BLaER1 treated with 17β-estradiol and CSF1 and Interleukin-3, amounts not matched to agents 10 nM and 100 nM (cell line): ENCODE data around the gene RGS12.

Source experiments
- H3K27ac ChIP-seq, 11 experiments: shearing (Covaris generic); formaldehyde crosslinking; 2 replicates each; pipeline ENCODE4 v1.8.1; 2022
- H3K27me3 ChIP-seq, 11 experiments: shearing (Covaris generic); formaldehyde crosslinking; 2 replicates each; pipeline ENCODE4 v1.8.1; 2022
- H3K36me3 ChIP-seq, 11 experiments: shearing (Covaris generic); formaldehyde crosslinking; 2 replicates each; pipeline ENCODE4 v1.8.1; 2022
- H3K4me1 ChIP-seq, 10 experiments: shearing (Covaris generic); formaldehyde crosslinking; 2 replicates each; pipeline ENCODE4 v1.8.1; 2022
- H3K4me2 ChIP-seq, 11 experiments: shearing (Covaris generic); formaldehyde crosslinking; 2 replicates each; pipeline ENCODE4 v1.8.1; 2022
- H3K4me3 ChIP-seq, 10 experiments: shearing (Covaris generic); formaldehyde crosslinking; 2 replicates each; pipeline ENCODE4 v1.8.1; 2022
- H3K9ac ChIP-seq, 11 experiments: shearing (Covaris generic); formaldehyde crosslinking; 2 replicates each; pipeline ENCODE4 v1.8.1; 2022
- H3K9me3 ChIP-seq, 11 experiments: shearing (Covaris generic); formaldehyde crosslinking; replicated peaks in 1 of 11; 2 replicates each; pipeline ENCODE4 v1.8.1; 2022
- H4K20me1 ChIP-seq, 11 experiments: shearing (Covaris generic); formaldehyde crosslinking; 2 replicates each; pipeline ENCODE4 v1.8.1; 2022
- Cebpa-rat ChIP-seq, 11 experiments: shearing (Covaris generic); IDR thresholded peaks; 2 replicates each; pipeline ENCODE4 v1.8.1; 2022

RGS12 gene

GRCh38 chr4:3287271-3287971 is 5.4 kb upstream of the RGS12 start:
- Histone ChIP-seq H3K36me3 (no peaks in the 10 kb centered on the region), H3K4me3 (peak overlapping the region in 7 of 10 experiments; percentile 55 to 64 (median 60); a peak in 14 of 20 replicates), H3K27ac (peak overlapping the region in 9 of 11 experiments; percentile 79 to 97 (median 93); a peak in 17 of 22 replicates), H4K20me1 (peaks cover 0 to 5% (median 0%) of the 10 kb centered on the region in 11 experiments; a peak in 2 of 22 replicates), H3K27me3 (peaks cover 0 to 33% (median 0%) of the 10 kb centered on the region in 11 experiments; a peak in 5 of 22 replicates), H3K9me3 (peaks cover 0 to 11% (median 5%) of the 10 kb centered on the region in 11 experiments; a peak in 11 of 22 replicates), H3K9ac (peak overlapping the region in 10 of 11 experiments; percentile 18 to 87 (median 84); a peak in 17 of 22 replicates), H3K4me2 (peak overlapping the region; percentile 88 to 100 (median 98)), H3K4me1 (peaks cover 59 to 93% (median 86%) of the 10 kb centered on the region in 10 experiments)
- TF ChIP-seq Cebpa-rat (IDR thresholded peaks at IDR 0.05), result no peak

GRCh38 chr4:3287972-3288570 is 4.8 kb upstream of the RGS12 start:
- Histone ChIP-seq H4K20me1 (peaks cover 0 to 5% (median 0%) of the 10 kb centered on the region in 11 experiments; a peak in 2 of 22 replicates), H3K9me3 (peaks cover 0 to 5% (median 0%) of the 10 kb centered on the region in 11 experiments; a peak in 1 of 22 replicates), H3K4me3 (peak overlapping the region in 7 of 10 experiments; percentile 55 to 64 (median 60); a peak in 11 of 20 replicates), H3K36me3 (no peaks in the 10 kb centered on the region), H3K4me2 (peak overlapping the region; percentile 88 to 100 (median 98)), H3K9ac (peak overlapping the region in 10 of 11 experiments; percentile 18 to 87 (median 84); a peak in 17 of 22 replicates), H3K27me3 (peaks cover 0 to 33% (median 0%) of the 10 kb centered on the region in 11 experiments; a peak in 5 of 22 replicates), H3K4me1 (peaks cover 53 to 89% (median 86%) of the 10 kb centered on the region in 10 experiments), H3K27ac (peak overlapping the region in 9 of 11 experiments; percentile 19 to 97 (median 93); a peak in 17 of 22 replicates)
- no peak for TF ChIP-seq Cebpa-rat (IDR thresholded peaks at IDR 0.05)

GRCh38 chr4:3288571-3289094 is 4.2 kb upstream of the RGS12 start:
- Histone ChIP-seq H3K9ac (peak overlapping the region in 9 of 11 experiments; percentile 26 to 87 (median 84); a peak in 17 of 22 replicates), H3K4me3 (peak overlapping the region in 6 of 10 experiments; percentile 5 to 64 (median 59); a peak in 8 of 20 replicates), H3K27me3 (peaks cover 0 to 33% (median 0%) of the 10 kb centered on the region in 11 experiments; a peak in 5 of 22 replicates), H3K27ac (peak overlapping the region in 9 of 11 experiments; percentile 19 to 97 (median 93); a peak in 17 of 22 replicates), H3K36me3 (no peaks in the 10 kb centered on the region), H3K9me3 (no peaks in the 10 kb centered on the region), H4K20me1 (peaks cover 0 to 9% (median 0%) of the 10 kb centered on the region in 11 experiments; a peak in 7 of 22 replicates), H3K4me2 (peak overlapping the region; percentile 88 to 100 (median 98)), H3K4me1 (peaks cover 52 to 89% (median 84%) of the 10 kb centered on the region in 10 experiments)
- TF ChIP-seq Cebpa-rat (IDR thresholded peaks at IDR 0.05), result no peak

GRCh38 chr4:3290476-3290875 is 2.3 kb upstream of the RGS12 start:
- H3K4me2 ChIP-seq, result peak overlapping the region in 9 of 11 experiments; percentile 88 to 100 (median 97); a peak in 17 of 22 replicates
- peaks cover 61 to 89% (median 84%) of the 10 kb centered on the region in 10 experiments for H3K4me1 ChIP-seq
- H4K20me1 ChIP-seq, result peaks cover 0 to 26% (median 16%) of the 10 kb centered on the region in 11 experiments; a peak in 14 of 22 replicates
- H3K27me3 ChIP-seq, result peaks cover 0 to 28% (median 0%) of the 10 kb centered on the region in 11 experiments; a peak in 5 of 22 replicates
- H3K36me3 ChIP-seq, result peaks cover 0 to 2% (median 0%) of the 10 kb centered on the region in 11 experiments; a peak in 2 of 22 replicates
- no peak for TF ChIP-seq Cebpa-rat (IDR thresholded peaks at IDR 0.05)
- no peak overlapping the region for H3K4me3 ChIP-seq
- peak overlapping the region in 4 of 11 experiments; percentile 27 to 97 (median 92); a peak in 4 of 22 replicates for H3K27ac ChIP-seq
- H3K9ac ChIP-seq, result 0 out of 22 replicates have a peak overlapping the region, but pooled peaks of 1 of the 11 experiments have one; percentile 4
- H3K9me3 ChIP-seq, result no peaks in the 10 kb centered on the region

- Histone ChIP-seq H3K4me2 (peak overlapping the region; percentile 88 to 100 (median 97); a peak in 21 of 22 replicates), H3K4me3 (no peak overlapping the region)
- no peak for TF ChIP-seq Cebpa-rat (IDR thresholded peaks at IDR 0.05)
Observed at GRCh38 chr4:3290889-3291321, 1.9 kb upstream of the RGS12 start.

GRCh38 chr4:3291411-3291968 is 1.3 kb upstream of the RGS12 start:
- peaks cover 0 to 12% (median 8%) of the 10 kb centered on the region in 11 experiments; a peak in 13 of 22 replicates for H3K36me3 ChIP-seq
- H3K4me3 ChIP-seq, result peak overlapping the region; percentile 68 to 90 (median 76)
- H3K4me1 ChIP-seq, result peaks cover 53 to 89% (median 85%) of the 10 kb centered on the region in 10 experiments
- peaks cover 0 to 8% (median under 1%) of the 10 kb centered on the region in 11 experiments; a peak in 7 of 22 replicates for H3K9me3 ChIP-seq
- H3K9ac ChIP-seq, result peak overlapping the region; percentile 79 to 95 (median 87)
- H3K4me2 ChIP-seq, result peak overlapping the region; percentile 88 to 100 (median 97)
- peak overlapping the region; percentile 47 to 97 (median 87); a peak in 21 of 22 replicates for H3K27ac ChIP-seq
- H3K27me3 ChIP-seq, result peaks cover 0 to 23% (median 0%) of the 10 kb centered on the region in 11 experiments; a peak in 5 of 22 replicates
- no peak for TF ChIP-seq Cebpa-rat (IDR thresholded peaks at IDR 0.05)
- peaks cover 3 to 36% (median 24%) of the 10 kb centered on the region in 11 experiments; a peak in 16 of 22 replicates for H4K20me1 ChIP-seq

More at GRCh38 chr4:3290889-3291321, 1.9 kb upstream of the RGS12 start:
- H3K27me3 ChIP-seq, result peaks cover 0 to 25% (median 0%) of the 10 kb centered on the region in 11 experiments; a peak in 5 of 22 replicates
- H3K27ac ChIP-seq, result peak overlapping the region in 5 of 11 experiments; percentile 27 to 97 (median 89); a peak in 6 of 22 replicates
- 0 out of 22 replicates have a peak overlapping the region, but pooled peaks of 1 of the 11 experiments have one; percentile 4 for H3K9ac ChIP-seq
- peaks cover 57 to 89% (median 84%) of the 10 kb centered on the region in 10 experiments for H3K4me1 ChIP-seq
- peaks cover 0 to 2% (median 0%) of the 10 kb centered on the region in 11 experiments; a peak in 4 of 22 replicates for H3K9me3 ChIP-seq
- peaks cover 0 to 6% (median 3%) of the 10 kb centered on the region in 11 experiments; a peak in 8 of 22 replicates for H3K36me3 ChIP-seq
- peaks cover 0 to 30% (median 18%) of the 10 kb centered on the region in 11 experiments; a peak in 14 of 22 replicates for H4K20me1 ChIP-seq

GRCh38 chr4:3291969-3292570 is 751 bp upstream of the RGS12 start:
- Histone ChIP-seq H4K20me1 (peaks cover 9 to 42% (median 30%) of the 10 kb centered on the region in 11 experiments; a peak in 16 of 22 replicates), H3K27ac (peak overlapping the region; percentile 47 to 97 (median 87); a peak in 21 of 22 replicates), H3K9ac (peak overlapping the region; percentile 79 to 95 (median 87))

More at GRCh38 chr4:3291969-3292570, 751 bp upstream of the RGS12 start:
- peaks cover 0 to 17% (median 0%) of the 10 kb centered on the region in 11 experiments; a peak in 5 of 22 replicates for H3K27me3 ChIP-seq
- no peak for TF ChIP-seq Cebpa-rat (IDR thresholded peaks at IDR 0.05)
- H3K36me3 ChIP-seq, result peaks cover 0 to 17% (median 14%) of the 10 kb centered on the region in 11 experiments; a peak in 14 of 22 replicates
- H3K4me2 ChIP-seq, result peak overlapping the region; percentile 88 to 100 (median 97)
- H3K9me3 ChIP-seq, result peaks cover 0 to 13% (median 6%) of the 10 kb centered on the region in 11 experiments; a peak in 14 of 22 replicates
- peaks cover 47 to 89% (median 84%) of the 10 kb centered on the region in 10 experiments for H3K4me1 ChIP-seq
- peak overlapping the region; percentile 68 to 90 (median 76) for H3K4me3 ChIP-seq
